Mammary epithelial cell (primary cell): ENCODE results near the gene CYP27C1.

Experiments
- EZH2 ChIP-seq: IDR thresholded peaks from 2 replicates; pipeline ENCODE4 v1.6.1; 2012; ENCODE audit warnings: low read length, inconsistent platforms, borderline replicate concordance
- TF ChIP-seq, protein P1 (sequence below), 2 donors: IDR thresholded peaks in 1 of 2; conservative IDR thresholded peaks in 1 of 2; 2 replicates each; pipeline ENCODE4 v1.5.1; 2011 to 2012; ENCODE audit warnings: inconsistent platforms in 2 of 2, low read length in 2 of 2, mild to moderate bottlenecking in 2 of 2, control low read depth in 1 of 2, low read depth in 1 of 2; ENCODE audit not compliant: insufficient read depth in 1 of 2; ENCODE audit errors: extremely low read depth in 1 of 2

- TF ChIP-seq, protein P1, sequence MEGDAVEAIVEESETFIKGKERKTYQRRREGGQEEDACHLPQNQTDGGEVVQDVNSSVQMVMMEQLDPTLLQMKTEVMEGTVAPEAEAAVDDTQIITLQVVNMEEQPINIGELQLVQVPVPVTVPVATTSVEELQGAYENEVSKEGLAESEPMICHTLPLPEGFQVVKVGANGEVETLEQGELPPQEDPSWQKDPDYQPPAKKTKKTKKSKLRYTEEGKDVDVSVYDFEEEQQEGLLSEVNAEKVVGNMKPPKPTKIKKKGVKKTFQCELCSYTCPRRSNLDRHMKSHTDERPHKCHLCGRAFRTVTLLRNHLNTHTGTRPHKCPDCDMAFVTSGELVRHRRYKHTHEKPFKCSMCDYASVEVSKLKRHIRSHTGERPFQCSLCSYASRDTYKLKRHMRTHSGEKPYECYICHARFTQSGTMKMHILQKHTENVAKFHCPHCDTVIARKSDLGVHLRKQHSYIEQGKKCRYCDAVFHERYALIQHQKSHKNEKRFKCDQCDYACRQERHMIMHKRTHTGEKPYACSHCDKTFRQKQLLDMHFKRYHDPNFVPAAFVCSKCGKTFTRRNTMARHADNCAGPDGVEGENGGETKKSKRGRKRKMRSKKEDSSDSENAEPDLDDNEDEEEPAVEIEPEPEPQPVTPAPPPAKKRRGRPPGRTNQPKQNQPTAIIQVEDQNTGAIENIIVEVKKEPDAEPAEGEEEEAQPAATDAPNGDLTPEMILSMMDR (conservative IDR thresholded peaks at IDR 0.05 in 1 of 2, IDR thresholded peaks at IDR 0.05 in 1 of 2; ENCODE audit: extremely low read depth in 1 of 2, insufficient read depth in 1 of 2, low read depth in 1 of 2, low read length in 2 of 2) = no peak
- TF ChIP-seq EZH2 = no peak
Observed at GRCh38 chr2:127259355-127259754, 39.3 kb upstream of the CYP27C1 start.
